Measurements from ENCODE around the gene MDN1.

DNA sequence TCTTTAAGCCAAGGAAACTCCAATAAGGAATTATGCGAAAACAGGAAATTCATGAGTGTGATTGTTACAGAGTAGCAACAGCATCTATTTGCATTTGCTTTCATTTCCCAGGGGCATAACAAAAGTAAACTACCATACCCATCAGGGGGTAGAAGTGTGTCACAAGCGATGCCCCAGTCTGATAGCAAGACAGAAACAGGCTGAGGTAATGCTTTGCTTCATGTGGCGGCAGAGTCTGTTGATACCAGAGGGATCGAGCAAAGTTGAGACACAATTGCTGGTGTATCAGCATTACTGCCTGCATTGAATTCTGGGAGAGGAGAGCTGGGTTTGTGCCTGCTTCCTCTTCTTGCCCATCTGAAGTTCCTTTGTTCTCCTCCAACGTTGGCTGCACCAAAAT lies 129.9 kb downstream of the MDN1 start:
- TF ChIP-seq POLR2A (IDR thresholded peaks at IDR 0.05; ENCODE audit: low read depth, low read length) (no peak), TAF1 (IDR thresholded peaks at IDR 0.05; ENCODE audit: borderline replicate concordance, low read depth, low read length) (no peak)
